ENCODE measurements around the gene CLMN.
"Not testable (repeated sequence)": the region's sequence is repeated elsewhere in the genome, so short reads cannot be mapped to it uniquely, and the experiment has no call there.

The CLMN gene

GRCh38 chr14:95138455-95138854 lies 181.3 kb downstream of the CLMN start:
- not testable (repeated sequence) for DNase-seq (ENCODE audit: low read depth in 2 of 2)

- no peak for DNase-seq (ENCODE audit: low read depth in 2 of 2)
These were observed 181.9 kb downstream of the CLMN start for GRCh38 chr14:95137804-95138167.

- no peak for DNase-seq (ENCODE audit: low read depth in 2 of 2)
These were observed 182.4 kb downstream of the CLMN start for GRCh38 chr14:95137164-95137803.

GRCh38 chr14:95136631-95137030 lies 183.1 kb downstream of the CLMN start:
- no peak for DNase-seq (ENCODE audit: low read depth in 2 of 2)

- DNase-seq (ENCODE audit: low read depth in 2 of 2) = no peak
These were observed 185.3 kb downstream of the CLMN start for GRCh38 chr14:95134304-95134933.

- no peak for DNase-seq (ENCODE audit: low read depth in 2 of 2)
These were observed 186.4 kb downstream of the CLMN start for GRCh38 chr14:95133282-95133681.

GRCh38 chr14:95132760-95133159 lies 186.9 kb downstream of the CLMN start:
- DNase-seq (ENCODE audit: low read depth in 2 of 2) = no peak

Data from activated CD8-positive, alpha-beta memory T cell treated with anti-CD3 and anti-CD28 coated beads for 4 hours (primary cell).